GF-D8 (cell line): ENCODE data around the gene KRT38.
"Not testable (repeated sequence)": the region's sequence is repeated elsewhere in the genome, so short reads cannot be mapped to it uniquely, and the experiment has no call there.

Experiments used
- DNase-seq: peaks from one replicate; lab custom pipeline; 2025; lab: John Stamatoyannopoulos, UW

The KRT38 gene

DNA sequence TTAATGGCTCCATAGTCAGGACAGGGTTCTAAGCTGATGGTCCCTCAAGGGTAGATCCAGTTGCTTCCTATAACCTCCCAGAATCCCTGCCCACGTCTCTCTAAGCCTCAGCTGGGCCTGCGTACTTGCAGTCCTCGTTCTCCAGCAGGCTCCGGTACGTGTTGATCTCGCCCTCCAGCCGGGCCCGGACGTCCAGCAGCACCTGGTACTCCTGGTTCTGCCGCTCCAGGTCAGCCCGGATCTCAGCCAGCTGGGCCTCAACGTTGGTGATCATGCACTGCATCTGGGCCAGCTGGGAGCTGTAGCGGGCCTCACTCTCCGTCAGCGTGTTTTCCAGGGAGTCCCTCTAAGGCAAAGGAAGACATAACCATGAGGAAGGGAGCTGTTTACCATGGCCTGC lies 21.9 kb upstream of the KRT38 start:
- no peak for DNase-seq

DNA sequence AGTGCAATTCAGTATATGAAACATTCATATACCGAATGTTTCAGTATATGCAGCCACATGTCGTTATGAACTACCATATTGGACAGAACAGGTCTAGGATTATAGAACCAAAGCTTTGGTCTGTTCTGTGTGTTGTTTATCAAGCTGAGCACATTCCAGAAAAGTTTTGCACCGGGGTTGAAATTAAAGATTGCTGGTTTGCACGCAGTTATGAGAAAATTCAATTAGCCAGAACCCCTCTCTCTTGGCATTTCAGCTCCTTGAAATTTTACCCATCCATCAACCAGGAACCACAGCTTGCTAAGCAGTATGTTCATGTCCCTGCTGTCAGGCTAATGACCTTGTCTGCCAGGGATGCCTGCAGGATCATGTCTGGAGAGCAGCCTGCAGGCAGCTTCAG lies 16.9 kb upstream of the KRT38 start:
- DNase-seq: no peak

GRCh38 chr17:41456204-41456603 lies 15.4 kb upstream of the KRT38 start:
- DNase-seq: no peak

DNA sequence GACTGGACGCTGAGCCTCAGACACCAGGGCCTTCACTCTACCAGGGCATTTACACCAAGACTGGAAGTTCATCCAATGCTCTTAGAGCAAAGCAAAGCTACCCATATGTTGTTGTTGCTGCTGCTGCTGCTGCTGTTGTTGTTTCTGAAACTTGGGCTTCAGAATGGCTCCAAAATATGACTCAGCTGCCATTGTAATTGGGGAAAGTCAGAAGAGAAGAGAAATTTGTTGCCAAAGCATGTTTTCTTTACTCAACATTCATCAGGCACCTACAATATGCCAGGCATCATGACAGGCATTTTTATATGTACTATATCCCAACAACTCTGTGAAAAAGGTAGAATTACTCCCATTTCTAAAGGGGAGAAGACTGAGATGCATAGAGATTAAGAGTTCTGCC lies 14.5 kb upstream of the KRT38 start:
- DNase-seq: no peak

- no peak for DNase-seq
Observed at GRCh38 chr17:41453066-41453465, 12.3 kb upstream of the KRT38 start.

GRCh38 chr17:41452281-41452680 lies 11.5 kb upstream of the KRT38 start:
- no peak for DNase-seq

DNA sequence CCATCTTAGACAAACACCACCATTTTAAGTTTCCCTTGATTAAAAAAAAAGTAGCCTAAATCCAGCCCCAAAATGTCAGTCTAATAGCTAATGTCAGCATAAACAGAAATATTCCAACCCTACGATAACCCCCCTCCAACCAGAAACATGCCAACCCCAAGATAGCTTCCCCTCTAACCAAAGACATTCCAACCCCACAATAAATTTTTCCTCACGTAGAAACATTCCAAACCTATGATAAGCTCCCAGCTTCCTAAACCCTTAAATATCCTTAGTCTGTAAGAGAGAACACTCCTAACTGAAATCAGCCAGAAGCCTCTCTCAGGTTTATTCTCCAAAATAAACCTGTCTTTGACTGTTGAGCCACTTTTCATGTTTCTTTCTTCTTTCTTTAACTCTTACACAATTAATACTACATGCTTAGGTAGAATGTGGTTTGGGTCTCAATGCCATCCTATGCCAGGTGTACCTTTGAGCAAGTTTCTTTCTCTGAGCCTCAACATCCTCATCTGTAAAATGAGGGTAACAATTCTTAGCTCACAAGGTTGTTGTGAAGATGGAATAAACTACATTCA lies 10.5 kb upstream of the KRT38 start:
- DNase-seq: no peak

GRCh38 chr17:41449008-41449407 lies 8.2 kb upstream of the KRT38 start:
- DNase-seq: no peak

DNA sequence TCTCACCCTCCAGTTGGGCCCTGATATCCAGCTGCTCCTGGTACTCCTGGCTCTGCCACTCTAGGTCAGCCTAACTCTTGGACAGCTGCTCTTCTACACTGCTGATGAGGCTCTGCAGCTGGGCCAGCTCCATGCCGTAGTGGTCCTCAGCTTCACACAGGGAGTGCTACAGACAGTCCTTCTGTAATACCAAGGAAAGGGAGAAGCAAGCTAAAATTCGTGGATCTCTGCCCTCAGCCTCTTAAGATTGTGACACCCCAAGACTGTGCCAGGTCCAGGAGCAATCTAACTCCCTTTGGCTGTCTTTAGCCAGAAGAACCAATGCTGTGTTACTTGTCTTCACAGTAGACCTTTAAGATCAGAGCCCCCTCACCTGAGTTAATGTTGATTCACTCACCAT lies 7.7 kb upstream of the KRT38 start:
- DNase-seq: no peak

- no peak for DNase-seq
Observed at GRCh38 chr17:41446806-41447205, 6.0 kb upstream of the KRT38 start.

- no peak for DNase-seq
Observed at GRCh38 chr17:41444640-41445039, 3.9 kb upstream of the KRT38 start.

GRCh38 chr17:41444186-41444585 lies 3.4 kb upstream of the KRT38 start:
- no peak for DNase-seq

DNA sequence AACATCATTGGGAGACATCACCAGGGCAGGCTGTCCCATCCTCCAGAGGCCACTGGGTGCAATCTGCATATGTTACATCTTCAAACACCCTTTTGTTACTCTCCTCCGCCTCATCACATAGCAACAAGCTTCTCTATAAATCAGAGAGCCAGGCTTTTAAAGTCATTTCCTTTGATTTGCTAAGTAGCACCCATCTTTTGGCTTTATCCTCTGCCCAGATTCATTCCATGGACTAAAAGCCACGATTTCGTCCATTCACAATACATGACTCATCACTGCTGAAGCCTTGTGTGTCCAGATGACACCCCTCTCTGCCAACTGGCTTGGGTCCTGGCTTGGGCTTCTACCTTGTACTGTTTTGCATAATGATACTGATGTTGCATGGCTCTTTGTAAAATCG lies 2.0 kb upstream of the KRT38 start:
- no peak for DNase-seq

- DNase-seq: no peak
Observed at GRCh38 chr17:41439375-41439774, 1.4 kb downstream of the KRT38 start.

GRCh38 chr17:41437769-41438168 lies 3.0 kb downstream of the KRT38 start:
- DNase-seq: no peak

- DNase-seq: no peak
Observed at GRCh38 chr17:41437254-41437653, 3.5 kb downstream of the KRT38 start.

DNA sequence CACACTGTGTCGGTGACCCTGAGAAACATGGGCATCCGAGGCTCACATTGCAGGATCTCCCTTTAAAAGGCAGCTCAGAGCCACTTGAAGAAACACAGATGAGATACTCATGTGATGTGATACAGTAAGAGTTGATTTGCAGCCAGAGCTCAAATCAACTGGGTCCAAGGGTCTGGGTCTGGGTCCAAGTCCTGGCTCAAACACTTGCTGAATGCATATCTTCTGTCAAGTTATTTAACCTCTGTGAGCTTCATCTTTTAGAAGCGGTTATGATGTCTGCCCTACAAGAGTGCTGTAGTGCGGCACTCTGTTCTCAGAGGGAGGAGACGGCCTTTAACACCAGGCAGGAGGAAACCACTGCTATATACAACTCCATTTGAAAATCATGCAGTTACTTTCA lies 6.4 kb downstream of the KRT38 start:
- DNase-seq: no peak

DNA sequence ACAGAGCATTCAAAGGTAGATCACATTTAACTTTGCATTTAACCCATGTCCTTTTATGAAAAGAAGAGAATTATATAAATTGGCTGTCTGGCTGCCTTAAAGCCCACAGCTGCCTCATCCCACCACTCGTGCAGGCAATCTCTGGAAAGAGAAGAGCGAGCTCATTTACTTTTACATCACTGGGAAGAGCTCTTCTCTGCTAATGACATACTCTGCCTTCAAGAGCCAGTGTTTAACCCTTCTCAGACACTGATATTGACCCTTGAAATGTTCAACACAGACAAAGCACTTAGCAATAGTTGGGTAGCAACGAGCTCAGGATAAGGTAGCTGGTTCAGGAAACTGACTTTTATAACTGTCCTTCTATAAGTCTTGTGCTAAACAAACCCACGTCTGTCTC lies 6.8 kb downstream of the KRT38 start:
- DNase-seq: no peak

DNA sequence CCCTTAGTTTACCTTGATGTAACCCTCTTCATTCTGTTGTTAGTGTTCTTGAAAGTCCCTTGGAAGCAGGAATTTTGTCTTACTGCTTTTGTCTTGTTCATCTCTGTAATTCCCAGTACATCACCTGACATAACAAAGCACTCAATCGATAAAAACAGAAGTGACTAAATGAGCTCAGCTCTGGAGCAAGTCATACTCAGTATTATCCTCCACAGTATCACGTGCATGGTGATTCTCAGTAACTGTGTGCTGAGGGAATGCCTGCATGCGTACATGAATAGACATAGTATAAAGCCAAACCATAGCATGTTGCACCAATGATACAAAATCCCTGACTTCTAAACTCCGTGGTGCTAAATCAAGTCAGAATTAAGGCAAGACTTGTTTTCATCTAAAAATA lies 7.2 kb downstream of the KRT38 start:
- no peak for DNase-seq

GRCh38 chr17:41430376-41430775 lies 10.4 kb downstream of the KRT38 start:
- not testable (repeated sequence) for DNase-seq

DNA sequence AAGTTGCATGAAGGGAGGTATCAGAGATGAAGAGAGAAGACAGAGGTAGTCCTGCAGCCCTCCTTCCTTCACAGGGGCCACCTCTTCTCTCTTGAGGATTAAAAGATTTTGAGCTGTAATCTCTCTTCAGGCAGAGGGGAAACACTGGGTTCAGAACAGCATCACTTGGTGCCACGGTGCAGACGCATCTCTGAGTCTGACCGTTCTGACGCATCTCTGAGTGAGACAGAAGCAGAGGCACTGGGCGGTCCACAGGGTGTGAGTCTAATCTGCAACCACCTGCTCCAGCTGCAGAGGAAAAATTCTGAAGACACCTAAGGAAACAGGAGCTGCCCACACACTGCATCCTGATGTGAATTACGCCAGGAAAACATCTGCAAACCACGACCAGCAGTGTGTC lies 11.1 kb downstream of the KRT38 start:
- no peak for DNase-seq

GRCh38 chr17:41428591-41429291 lies 12.0 kb downstream of the KRT38 start:
- DNase-seq: no peak

DNA sequence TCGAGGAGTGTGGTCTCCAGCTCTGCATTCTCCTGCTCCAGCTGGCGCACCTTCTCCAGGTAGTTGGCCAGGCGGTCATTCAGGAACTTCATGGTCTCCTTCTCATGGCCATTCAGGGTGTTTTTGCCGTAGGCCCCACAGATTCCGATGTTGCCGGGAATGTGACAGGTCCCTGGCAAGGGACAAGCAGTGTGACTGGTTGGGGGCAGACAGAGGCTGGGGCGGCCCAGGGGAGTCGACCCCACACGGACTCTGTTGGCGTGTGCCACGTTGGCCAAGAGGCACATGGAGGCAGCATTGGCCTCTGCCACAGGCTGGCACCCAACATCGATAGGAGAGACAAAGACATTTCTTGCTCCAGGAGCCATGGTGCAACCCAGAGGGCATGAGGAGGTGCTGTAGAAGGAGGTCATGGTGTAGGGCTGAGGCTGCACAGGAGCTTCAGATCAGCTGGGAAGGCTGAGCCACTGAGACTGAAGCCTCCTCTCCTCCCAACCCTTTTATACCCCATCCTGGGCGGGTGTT lies 16.6 kb downstream of the KRT38 start, which contains the start of gene KRT37:
TSS of gene KRT37 (minus strand) at position 475 of the 525 bp plus-strand sequence. CDS start at position 413, 62 bp downstream.
- DNase-seq: no peak

GRCh38 chr17:41422586-41422985 lies 18.2 kb downstream of the KRT38 start:
- DNase-seq: not testable (repeated sequence)
